Mesodermal cell (in vitro differentiated cells): Measurements from ENCODE around the gene E4F1. TPM values are rescaled to one million over a fixed set of nuclear protein-coding genes. Genes with fewer than 3 reads are reported as not detected.

Experiments used
- H3K27ac ChIP-seq: 2 replicates; pipeline ENCODE4 v1.7.0; 2013; ENCODE audit warnings: mild to moderate bottlenecking, low read depth, low read length, moderate library complexity; ENCODE audit not compliant: severe bottlenecking
- H3K36me3 ChIP-seq: 2 replicates; pipeline ENCODE4 v1.7.1; 2013; ENCODE audit warnings: mild to moderate bottlenecking, low read length, moderate library complexity; ENCODE audit not compliant: control insufficient read depth, insufficient read depth
- H3K4me1 ChIP-seq: one replicate; pipeline ENCODE4 v1.7.1; 2013; ENCODE audit warnings: mild to moderate bottlenecking, low read length; ENCODE audit not compliant: insufficient read depth, control insufficient read depth, poor library complexity, severe bottlenecking
- H3K4me3 ChIP-seq: 2 replicates; pipeline ENCODE4 v1.7.0; 2013; ENCODE audit warnings: low read length, control low read depth, mild to moderate bottlenecking; ENCODE audit not compliant: insufficient read depth, poor library complexity, severe bottlenecking; ENCODE audit errors: extremely low read depth
- H3K9me3 ChIP-seq: 2 replicates; pipeline ENCODE4 v1.7.1; 2013; ENCODE audit warnings: mild to moderate bottlenecking, low read length, moderate library complexity; ENCODE audit not compliant: control insufficient read depth
- WGBS, 2 experiments: methylation state at CpG; one replicate each; pipeline ENCODE4 v1.1.5; 2013; ENCODE audit warnings: missing lambda C conversion rate in 2 of 2; ENCODE audit not compliant: insufficient coverage in 2 of 2; 5-methylcytosine and 5-hydroxymethylcytosine counted together
- polyA plus RNA-seq, 2 experiments: library from polyadenylated mRNA; stranded (reverse); fragments of 50-300 nt; gene quantifications; one replicate each; pipeline ENCODE4 v1.2.3, GENCODE V29; 2013

Gene E4F1
- polyA plus RNA-seq (2013, experiment 1 of 2): 23.1 TPM
- 19.1 TPM for polyA plus RNA-seq (2013, experiment 2 of 2)

DNA sequence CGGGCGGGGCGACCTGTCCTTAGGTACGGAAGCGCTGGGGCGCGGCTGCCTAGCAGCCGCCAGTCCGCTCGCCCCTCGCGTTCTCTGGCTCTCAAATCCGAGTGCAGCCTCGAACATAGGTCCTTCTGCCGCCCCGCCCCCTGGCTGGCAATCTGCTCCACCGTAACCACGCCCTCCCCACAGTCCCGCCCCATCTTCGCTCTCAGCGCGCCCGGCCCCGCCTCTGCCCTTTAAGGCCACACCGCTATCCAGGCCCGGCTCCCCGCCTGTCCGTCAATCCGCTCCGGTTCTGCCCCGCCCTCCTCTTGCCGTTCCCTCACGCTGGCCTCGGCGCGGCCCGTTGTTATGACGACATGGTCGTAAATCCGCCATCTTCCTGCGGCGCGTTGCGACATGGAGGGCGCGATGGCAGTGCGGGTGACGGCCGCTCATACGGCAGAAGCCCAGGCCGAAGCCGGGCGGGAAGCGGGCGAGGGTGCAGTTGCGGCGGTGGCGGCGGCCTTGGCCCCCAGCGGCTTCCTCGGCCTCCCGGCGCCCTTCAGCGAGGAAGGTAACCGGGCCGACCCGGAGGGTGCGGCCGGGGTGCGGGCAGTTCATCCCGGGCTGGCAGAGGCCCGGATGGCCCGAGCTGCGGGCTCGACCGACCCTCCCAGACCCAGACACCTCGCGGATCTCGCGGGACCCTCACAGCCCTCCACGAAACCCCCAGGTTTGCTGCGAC lies at the start of gene E4F1:
Gene E4F1, plus strand, starts transcription at position 371 of the 721 bp plus-strand sequence. Its CDS starts 23 bp downstream, at position 394.
- Histone ChIP-seq H3K4me1 (peaks cover 6% of the 10 kb centered on the region), H3K36me3 (peaks cover 18% of the 10 kb centered on the region), H3K27ac (peak within 1 kb of the TSS; percentile 66), H3K9me3 (no peaks in the 10 kb centered on the region), H3K4me3 (peak within 1 kb of the TSS; percentile 98)
- WGBS, 2 experiments: 0 to 1% methylated on average over 71 of the region's 82 CpGs

- Histone ChIP-seq H3K4me3 (no peak overlapping the region), H3K36me3 (peaks cover 68% of the 10 kb centered on the region), H3K27ac (no peak overlapping the region), H3K4me1 (no peaks in the 10 kb centered on the region), H3K9me3 (no peaks in the 10 kb centered on the region)
- 89 to 90% methylated on average over 3 of the region's 4 CpGs for WGBS, 2 experiments
Measured at GRCh38 chr16:2173916-2174315, 49.5 kb upstream of the E4F1 start.

- no peak overlapping the region for H3K4me3 ChIP-seq
- no peaks in the 10 kb centered on the region for H3K4me1 ChIP-seq
- H3K27ac ChIP-seq: no peak overlapping the region
- peaks cover 68% of the 10 kb centered on the region for H3K36me3 ChIP-seq
- no peaks in the 10 kb centered on the region for H3K9me3 ChIP-seq
- WGBS, 2 experiments: 98% methylated on average over 21 of the region's 21 CpGs
Measured at GRCh38 chr16:2174396-2175131, 48.8 kb upstream of the E4F1 start.

- Histone ChIP-seq H3K36me3 (peaks cover 66% of the 10 kb centered on the region), H3K4me1 (no peaks in the 10 kb centered on the region), H3K27ac (no peak overlapping the region), H3K4me3 (no peak overlapping the region), H3K9me3 (no peaks in the 10 kb centered on the region)
- 95 to 99% methylated on average over 10 of the region's 10 CpGs for WGBS, 2 experiments
Measured at GRCh38 chr16:2175454-2175853, 47.9 kb upstream of the E4F1 start.

DNA sequence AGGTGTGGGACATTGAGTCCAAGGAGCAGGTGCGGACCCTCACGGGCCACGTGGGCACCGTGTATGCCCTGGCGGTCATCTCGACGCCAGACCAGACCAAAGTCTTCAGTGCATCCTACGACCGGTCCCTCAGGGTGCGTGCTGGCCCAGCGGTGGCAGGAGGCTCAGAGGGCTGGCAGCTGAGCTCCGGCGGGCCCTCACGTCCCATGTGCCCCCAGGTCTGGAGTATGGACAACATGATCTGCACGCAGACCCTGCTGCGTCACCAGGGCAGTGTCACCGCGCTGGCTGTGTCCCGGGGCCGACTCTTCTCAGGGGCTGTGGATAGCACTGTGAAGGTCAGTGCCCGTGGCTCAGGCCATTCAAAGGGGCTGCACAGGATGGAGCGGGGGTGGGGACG lies 47.3 kb upstream of the E4F1 start:
- Histone ChIP-seq H3K36me3 (peaks cover 60% of the 10 kb centered on the region), H3K4me1 (no peaks in the 10 kb centered on the region), H3K4me3 (no peak overlapping the region), H3K27ac (no peak overlapping the region), H3K9me3 (no peaks in the 10 kb centered on the region)
- WGBS, 2 experiments: 98 to 99% methylated on average over 23 of the region's 23 CpGs

- H3K36me3 ChIP-seq: peaks cover 50% of the 10 kb centered on the region
- H3K27ac ChIP-seq: no peak overlapping the region
- no peaks in the 10 kb centered on the region for H3K9me3 ChIP-seq
- no peaks in the 10 kb centered on the region for H3K4me1 ChIP-seq
- 96 to 97% methylated on average over 17 to 18 of the region's 18 CpGs for WGBS, 2 experiments
- no peak overlapping the region for H3K4me3 ChIP-seq
Measured at GRCh38 chr16:2177101-2177500, 46.3 kb upstream of the E4F1 start.

DNA sequence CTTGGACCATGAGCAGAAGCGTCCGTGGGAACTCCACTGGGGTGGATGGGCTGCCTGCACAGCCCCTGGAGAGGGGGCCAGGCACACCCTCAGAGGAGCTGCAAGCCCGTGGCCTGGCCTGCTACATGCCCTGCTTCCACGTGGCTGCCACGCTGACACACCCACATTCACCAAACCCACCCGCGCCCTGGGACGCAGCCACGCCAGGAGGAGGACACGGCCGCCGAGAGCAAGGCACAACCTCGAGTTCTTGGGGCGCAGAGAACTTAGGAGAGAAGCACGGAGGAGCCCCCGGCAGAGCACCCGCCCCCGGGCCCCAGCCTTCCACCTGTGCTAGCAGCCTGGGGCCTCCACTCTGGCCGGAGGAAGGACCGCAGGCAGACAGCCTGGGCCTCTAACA lies 45.8 kb upstream of the E4F1 start:
- 97 to 98% methylated on average over 14 to 15 of the region's 20 CpGs for WGBS, 2 experiments
- Histone ChIP-seq H3K4me1 (no peaks in the 10 kb centered on the region), H3K4me3 (no peak overlapping the region), H3K9me3 (no peaks in the 10 kb centered on the region), H3K27ac (no peak overlapping the region), H3K36me3 (peaks cover 49% of the 10 kb centered on the region)

DNA sequence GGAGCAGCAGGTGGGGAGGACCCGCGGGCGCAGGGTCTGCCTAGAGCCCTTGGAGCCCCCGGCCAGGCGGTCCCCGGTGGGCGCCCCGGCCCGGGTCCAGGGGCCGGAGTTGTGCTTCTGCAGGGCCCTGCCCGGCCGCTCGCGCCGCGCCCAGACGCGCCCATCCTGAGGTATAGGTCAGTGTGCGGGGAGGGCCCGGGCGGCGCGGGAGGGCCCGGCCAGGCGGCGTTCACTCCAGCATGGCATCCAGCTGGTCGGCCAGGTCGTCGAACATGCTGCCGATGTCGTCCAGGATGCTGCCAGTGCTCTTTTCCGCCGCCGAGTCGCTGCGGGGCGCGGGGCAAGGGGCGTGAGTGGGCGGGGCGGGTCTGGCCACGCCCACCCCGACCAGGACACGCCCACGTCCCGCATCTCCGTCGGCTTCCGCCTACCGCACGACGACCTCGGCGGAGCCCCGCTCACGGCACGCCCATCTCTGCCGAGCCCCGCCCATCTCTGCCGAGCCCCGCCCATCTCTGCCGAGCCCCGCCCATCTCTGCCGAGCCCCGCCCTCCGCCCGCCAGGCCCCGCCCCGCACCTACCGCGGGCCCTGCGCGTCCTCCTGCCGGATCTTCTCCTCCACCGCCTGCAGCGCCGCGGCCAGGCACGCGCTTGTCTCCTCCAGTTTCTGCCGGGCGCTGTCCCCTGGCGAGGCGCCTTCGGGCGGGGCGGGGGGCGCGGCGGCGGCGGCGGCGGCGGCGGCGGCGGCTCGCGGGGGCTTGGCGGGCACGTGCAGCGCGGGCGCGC lies 44.9 kb upstream of the E4F1 start:
- WGBS, 2 experiments: 79 to 88% methylated on average over 61 to 82 of the region's 106 CpGs
- Histone ChIP-seq H3K9me3 (no peaks in the 10 kb centered on the region), H3K4me3 (no peak overlapping the region), H3K4me1 (no peaks in the 10 kb centered on the region), H3K36me3 (peaks cover 40% of the 10 kb centered on the region), H3K27ac (no peak overlapping the region)

- WGBS, 2 experiments: 97 to 98% methylated on average over 38 to 39 of the region's 50 CpGs
- Histone ChIP-seq H3K36me3 (peaks cover 36% of the 10 kb centered on the region), H3K27ac (no peak overlapping the region), H3K4me1 (no peaks in the 10 kb centered on the region), H3K4me3 (no peak overlapping the region), H3K9me3 (no peaks in the 10 kb centered on the region)
Measured at GRCh38 chr16:2179107-2179501, 44.3 kb upstream of the E4F1 start.

GRCh38 chr16:2179576-2179975 lies 43.8 kb upstream of the E4F1 start:
- H3K27ac ChIP-seq: no peak overlapping the region
- no peaks in the 10 kb centered on the region for H3K9me3 ChIP-seq
- peaks cover 32% of the 10 kb centered on the region for H3K36me3 ChIP-seq
- H3K4me3 ChIP-seq: no peak overlapping the region
- no peaks in the 10 kb centered on the region for H3K4me1 ChIP-seq
- WGBS, 2 experiments: 95 to 97% methylated on average over 29 to 30 of the region's 31 CpGs
